ENCODE measurements around the gene ETFBKMT. TPM values are rescaled to one million over a fixed set of nuclear protein-coding genes. Genes with fewer than 3 reads are reported as not detected.
"Not testable (repeated sequence)": the region's sequence is repeated elsewhere in the genome, so short reads cannot be mapped to it uniquely, and the experiment has no call there.

ETFBKMT gene
- polyA plus RNA-seq, 3 donors from 2014 or later = 0.21 to 1.6 (median 1.3) TPM

GRCh38 chr12:31669020-31669419, 9.5 kb downstream of the ETFBKMT start:
- no peak for DNase-seq
- Mint-ChIP-seq H3K4me3 (no peak overlapping the region), H3K27me3 (ENCODE audit: low read depth in 3 of 3) (peaks cover 0 to 2% (median 0%) of the 10 kb centered on the region in 3 donors), H3K9me3 (peaks cover 0 to 6% (median 3%) of the 10 kb centered on the region in 6 donors), H3K36me3 (peaks cover 19 to 34% (median 31%) of the 10 kb centered on the region in 3 donors), H3K4me1 (no peaks in the 10 kb centered on the region), H3K27ac (no peak overlapping the region)

DNA sequence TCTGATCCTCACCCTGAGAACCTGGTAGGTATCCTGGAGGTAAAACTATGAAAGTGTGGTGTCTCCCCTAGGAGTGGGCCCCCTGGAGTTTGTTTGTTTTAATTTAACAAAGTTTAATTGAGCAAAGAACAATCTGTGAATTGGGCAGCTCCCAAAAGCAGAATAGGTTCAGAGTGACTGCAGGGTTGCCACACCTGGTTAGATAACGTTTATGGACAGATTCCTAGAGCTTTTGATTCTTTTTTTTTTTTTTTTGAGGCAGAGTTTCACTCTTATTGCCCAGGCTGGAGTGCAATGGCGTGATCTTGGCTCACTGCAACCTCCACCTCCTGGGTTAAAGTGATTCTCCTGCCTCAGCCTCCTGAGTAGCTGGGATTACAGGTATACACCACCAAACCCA, 10.1 kb downstream of the ETFBKMT start:
- not testable (repeated sequence) for H3K4me1 Mint-ChIP-seq; H3K4me3 Mint-ChIP-seq; DNase-seq; H3K9me3 Mint-ChIP-seq; H3K27ac Mint-ChIP-seq; H3K27me3 Mint-ChIP-seq (ENCODE audit: low read depth in 3 of 3)
- peaks cover 22 to 34% (median 31%) of the 10 kb centered on the region in 3 donors for H3K36me3 Mint-ChIP-seq

DNA sequence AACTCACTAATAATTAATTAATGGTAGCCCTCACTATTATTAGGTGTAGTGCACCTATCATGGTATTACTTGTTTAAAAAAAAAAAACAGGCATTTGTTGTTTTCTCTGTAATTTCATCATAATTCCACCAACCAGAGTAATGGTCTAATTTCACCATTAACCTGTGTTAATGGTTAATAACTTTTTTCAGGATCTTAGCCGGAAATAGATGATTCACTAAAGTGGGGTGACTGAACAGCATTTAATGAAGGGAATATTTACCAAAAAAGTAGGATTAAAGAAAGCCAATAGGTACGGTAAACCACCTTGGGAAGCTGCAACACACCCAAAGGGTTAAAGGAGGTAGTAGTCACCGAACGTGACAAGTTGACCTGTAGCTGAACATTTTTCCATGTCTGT, 13.0 kb downstream of the ETFBKMT start:
- Mint-ChIP-seq H3K9me3 (peaks cover 0 to 6% (median 3%) of the 10 kb centered on the region in 6 donors), H3K27me3 (ENCODE audit: low read depth in 3 of 3) (peaks cover 0 to 2% (median 0%) of the 10 kb centered on the region in 3 donors), H3K27ac (no peak overlapping the region), H3K4me1 (no peaks in the 10 kb centered on the region), H3K4me3 (no peak overlapping the region), H3K36me3 (peaks cover 22 to 38% (median 32%) of the 10 kb centered on the region in 3 donors)
- DNase-seq = no peak

GRCh38 chr12:31682136-31682962, 22.9 kb downstream of the ETFBKMT start:
- Mint-ChIP-seq H3K9me3 (peaks cover 2 to 19% (median 10%) of the 10 kb centered on the region in 6 donors), H3K4me1 (peaks cover 2 to 16% of the 10 kb centered on the region in 2 donors), H3K27ac (peak overlapping the region; percentile 23 to 90 (median 56)), H3K36me3 (peaks cover 14 to 25% (median 21%) of the 10 kb centered on the region in 3 donors), H3K4me3 (peak overlapping the region in 1 of 5 donors; percentile 48), H3K27me3 (ENCODE audit: low read depth in 3 of 3) (peaks cover 0 to 4% (median 0%) of the 10 kb centered on the region in 3 donors)
- peak; percentile 57 to 68 (median 64) for DNase-seq

- H3K27ac Mint-ChIP-seq = no peak overlapping the region
- peaks cover 21 to 46% (median 43%) of the 10 kb centered on the region in 3 donors for H3K36me3 Mint-ChIP-seq
- H3K27me3 Mint-ChIP-seq (ENCODE audit: low read depth in 3 of 3) = peaks cover 0 to 4% (median 0%) of the 10 kb centered on the region in 3 donors
- H3K4me1 Mint-ChIP-seq = peaks cover 2 to 16% of the 10 kb centered on the region in 2 donors
- no peak for DNase-seq
- no peak overlapping the region for H3K4me3 Mint-ChIP-seq
- peaks cover 2 to 19% (median 10%) of the 10 kb centered on the region in 6 donors for H3K9me3 Mint-ChIP-seq
Measured at GRCh38 chr12:31685801-31686200, 26.3 kb downstream of the ETFBKMT start.

GRCh38 chr12:31687101-31687527, 27.6 kb downstream of the ETFBKMT start:
- Mint-ChIP-seq H3K4me3 (peak overlapping the region in 2 of 5 donors; percentile 23 to 39), H3K27me3 (ENCODE audit: low read depth in 3 of 3) (peaks cover 0 to 3% (median 0%) of the 10 kb centered on the region in 3 donors), H3K4me1 (peaks cover 1 to 13% of the 10 kb centered on the region in 2 donors), H3K27ac (peak overlapping the region in 2 of 6 donors; percentile 24 to 56), H3K36me3 (peaks cover 20 to 52% (median 45%) of the 10 kb centered on the region in 3 donors), H3K9me3 (peaks cover 2 to 17% (median 8%) of the 10 kb centered on the region in 6 donors)
- DNase-seq = no peak

DNA sequence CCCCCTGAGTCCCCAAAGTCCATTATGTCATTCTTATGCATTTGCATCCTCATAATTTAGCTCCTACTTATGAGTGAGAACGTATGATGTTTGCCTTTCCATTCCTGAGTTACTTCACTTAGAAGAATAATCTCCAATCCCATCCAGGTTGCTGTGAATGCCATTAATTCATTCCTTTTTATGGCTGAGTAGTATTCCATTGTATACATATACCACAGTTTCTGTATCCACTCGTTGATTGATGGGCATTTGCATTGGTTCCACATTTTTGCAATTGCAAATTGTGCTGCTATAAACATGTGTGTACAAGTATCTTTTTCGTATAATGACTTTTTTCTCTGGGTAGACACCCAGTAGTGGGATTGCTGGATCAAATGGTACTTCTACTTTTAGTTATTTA, 30.4 kb downstream of the ETFBKMT start:
- DNase-seq; H3K4me3 Mint-ChIP-seq; H3K4me1 Mint-ChIP-seq; H3K27ac Mint-ChIP-seq; H3K27me3 Mint-ChIP-seq (ENCODE audit: low read depth in 3 of 3); H3K9me3 Mint-ChIP-seq: not testable (repeated sequence)
- H3K36me3 Mint-ChIP-seq = peaks cover 8 to 43% (median 27%) of the 10 kb centered on the region in 3 donors

DNA sequence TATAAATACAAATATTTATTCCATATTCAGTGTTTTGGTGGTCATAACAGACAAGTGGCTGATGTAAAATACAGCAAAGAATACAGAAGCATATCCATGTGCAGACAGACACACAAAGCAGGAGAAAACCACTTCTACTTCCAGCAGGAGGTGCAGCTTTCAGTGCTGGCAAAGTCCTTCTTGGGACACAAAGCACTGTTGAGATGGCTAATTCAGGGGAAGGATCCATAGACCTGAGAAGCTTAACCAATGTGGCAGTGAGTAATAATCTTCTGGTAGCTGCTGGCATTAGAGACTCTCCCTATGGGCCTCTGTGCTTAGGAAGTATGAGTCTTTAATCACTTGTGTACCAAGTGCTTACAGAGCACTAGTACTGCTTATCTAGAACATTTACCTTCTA, 42.6 kb downstream of the ETFBKMT start:
- no peak overlapping the region for H3K4me3 Mint-ChIP-seq
- peaks cover 25 to 48% (median 47%) of the 10 kb centered on the region in 3 donors for H3K36me3 Mint-ChIP-seq
- H3K9me3 Mint-ChIP-seq = peaks cover 0 to 5% (median 0%) of the 10 kb centered on the region in 6 donors
- H3K27ac Mint-ChIP-seq = no peak overlapping the region
- no peaks in the 10 kb centered on the region for H3K27me3 Mint-ChIP-seq (ENCODE audit: low read depth in 3 of 3)
- peaks cover 2 to 7% of the 10 kb centered on the region in 2 donors for H3K4me1 Mint-ChIP-seq
- no peak for DNase-seq

DNA sequence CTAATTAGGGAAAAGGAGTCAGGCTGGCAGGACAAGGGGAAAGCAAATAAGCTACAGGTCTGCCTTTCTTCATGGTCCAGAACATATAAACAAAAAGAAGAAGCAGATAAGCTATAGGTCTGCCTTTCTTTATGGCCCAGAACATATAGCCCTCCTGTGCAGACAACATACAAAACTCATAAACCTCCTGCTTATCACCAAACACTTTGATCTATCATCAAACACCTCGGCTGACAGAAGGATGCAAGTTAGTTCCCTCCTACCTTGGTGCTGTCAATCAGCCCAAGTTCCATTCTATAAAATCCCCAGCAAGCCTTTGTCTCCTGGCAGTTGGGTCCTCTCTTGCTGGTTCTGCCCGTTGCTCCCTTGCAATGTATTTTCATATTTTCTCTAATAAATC, 46.1 kb downstream of the ETFBKMT start:
- H3K4me3 Mint-ChIP-seq = no peak overlapping the region
- no peaks in the 10 kb centered on the region for H3K4me1 Mint-ChIP-seq
- H3K9me3 Mint-ChIP-seq = peaks cover 13 to 25% (median 19%) of the 10 kb centered on the region in 6 donors
- DNase-seq = no peak
- peaks cover 0 to 2% (median 0%) of the 10 kb centered on the region in 3 donors for H3K27me3 Mint-ChIP-seq (ENCODE audit: low read depth in 3 of 3)
- H3K36me3 Mint-ChIP-seq = peaks cover 22 to 53% (median 47%) of the 10 kb centered on the region in 3 donors
- H3K27ac Mint-ChIP-seq = no peak overlapping the region

DNA sequence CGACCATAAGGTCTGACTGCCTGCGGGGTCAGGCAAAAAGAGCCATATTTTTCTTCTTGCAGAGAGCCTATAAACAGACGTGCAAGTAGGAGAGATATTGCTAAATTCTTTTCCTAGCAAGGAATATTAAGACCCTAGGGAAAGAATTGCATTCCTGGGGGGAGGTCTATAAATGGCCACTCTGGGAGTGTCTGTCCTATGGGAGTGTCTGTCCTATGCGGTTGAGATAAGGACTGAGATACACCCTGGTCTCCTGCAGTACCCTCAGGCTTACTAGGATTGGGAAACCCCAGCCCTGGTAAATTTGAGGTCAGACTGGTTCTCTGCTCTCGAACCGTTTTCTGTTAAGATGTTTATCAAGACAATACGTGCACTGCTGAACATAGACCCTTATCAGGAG, 48.6 kb downstream of the ETFBKMT start:
- not testable (repeated sequence) for H3K27me3 Mint-ChIP-seq (ENCODE audit: low read depth in 3 of 3); H3K4me1 Mint-ChIP-seq; H3K4me3 Mint-ChIP-seq; DNase-seq; H3K27ac Mint-ChIP-seq
- Mint-ChIP-seq H3K36me3 (peaks cover 22 to 55% (median 41%) of the 10 kb centered on the region in 3 donors), H3K9me3 (peaks cover 13 to 25% (median 19%) of the 10 kb centered on the region in 6 donors)

- Mint-ChIP-seq H3K36me3 (peaks cover 22 to 51% (median 49%) of the 10 kb centered on the region in 3 donors), H3K4me1 (peaks cover 1 to 8% of the 10 kb centered on the region in 2 donors), H3K4me3 (no peak overlapping the region), H3K27me3 (ENCODE audit: low read depth in 3 of 3) (peaks cover 0 to 8% (median 0%) of the 10 kb centered on the region in 3 donors), H3K9me3 (peaks cover 15 to 25% (median 19%) of the 10 kb centered on the region in 6 donors), H3K27ac (peak overlapping the region in 1 of 6 donors; percentile 9)
- no peak for DNase-seq
Measured at GRCh38 chr12:31710021-31710818, 50.7 kb downstream of the ETFBKMT start.

GRCh38 chr12:31712877-31713276, 53.4 kb downstream of the ETFBKMT start:
- H3K9me3 Mint-ChIP-seq = peaks cover 9 to 25% (median 13%) of the 10 kb centered on the region in 6 donors
- peaks cover 2 to 15% of the 10 kb centered on the region in 2 donors for H3K4me1 Mint-ChIP-seq

GRCh38 chr12:31714406-31715271, 55.2 kb downstream of the ETFBKMT start:
- H3K27ac Mint-ChIP-seq = no peak overlapping the region

More at GRCh38 chr12:31712877-31713276, 53.4 kb downstream of the ETFBKMT start:
- H3K27ac Mint-ChIP-seq = no peak overlapping the region
- peaks cover 0 to 8% (median 2%) of the 10 kb centered on the region in 3 donors for H3K27me3 Mint-ChIP-seq (ENCODE audit: low read depth in 3 of 3)
- peaks cover 11 to 49% (median 42%) of the 10 kb centered on the region in 3 donors for H3K36me3 Mint-ChIP-seq
- no peak overlapping the region for H3K4me3 Mint-ChIP-seq
- DNase-seq = no peak

More at GRCh38 chr12:31714406-31715271, 55.2 kb downstream of the ETFBKMT start:
- Mint-ChIP-seq H3K4me3 (no peak overlapping the region), H3K4me1 (peaks cover 8 to 15% of the 10 kb centered on the region in 2 donors), H3K9me3 (peaks cover 0 to 9% (median 2%) of the 10 kb centered on the region in 6 donors), H3K27me3 (ENCODE audit: low read depth in 3 of 3) (peaks cover 2 to 8% (median 5%) of the 10 kb centered on the region in 3 donors), H3K36me3 (peaks cover 5 to 46% (median 41%) of the 10 kb centered on the region in 3 donors)
- DNase-seq = no peak
